ENCODE data around the gene LETM1. TPM values are rescaled to one million over a fixed set of nuclear protein-coding genes. Genes with fewer than 3 reads are reported as not detected.

The LETM1 gene
- total and polyA plus RNA-seq, 2 experiments from 2014 or later: 19.0 to 42.3 TPM

- in situ Hi-C loops (cut with MboI): loop anchor here (5.0 kb wide), 1 partner anchor 68 kb away; no protein-coding TSS in a partner anchor
Observed at GRCh38 chr4:1810765-1811164, 45.2 kb downstream of the LETM1 start.

GRCh38 chr4:1809754-1810502 is 46.0 kb downstream of the LETM1 start:
- Histone ChIP-seq H3K4me2 (ENCODE audit: unreplicated experiment) (no peak overlapping the region), H4K20me1 (ENCODE audit: insufficient read depth) (no peaks in the 10 kb centered on the region), H3K9me2 (ENCODE audit: insufficient read depth) (no peaks in the 10 kb centered on the region), H3K79me2 (ENCODE audit: insufficient read depth) (no peaks in the 10 kb centered on the region), H3K9ac (no peak overlapping the region), H3K36me3 (ENCODE audit: low read depth) (no peaks in the 10 kb centered on the region), H3K27me3 (replicated peaks; ENCODE audit: insufficient read depth) (no peaks in the 10 kb centered on the region), H3K4me1 (ENCODE audit: insufficient read depth) (no peaks in the 10 kb centered on the region), H2AFZ (no peak overlapping the region), H3F3A (ENCODE audit: insufficient read depth) (no peaks in the 10 kb centered on the region), H3K4me3 (no peak overlapping the region), H3K9me3 (ENCODE audit: low read depth) (no peaks in the 10 kb centered on the region), H3K27ac (no peak overlapping the region)
- in situ Hi-C loops (cut with MboI): loop anchor here (5.0 kb wide), 1 partner anchor 68 kb away; no protein-coding TSS in a partner anchor
- TF ChIP-seq EZH2phosphoT487 (IDR thresholded peaks at IDR 0.05; ENCODE audit: insufficient read depth, low read depth) (no peak), EZH2 (IDR thresholded peaks at IDR 0.05; ENCODE audit: insufficient read depth, poor library complexity, severe bottlenecking) (no peak)
- WGBS, 2 experiments (ENCODE audit: low coverage in 1 of 2, low lambda C conversion rate in 2 of 2, missing lambda C conversion rate in 2 of 2): 16 to 21% methylated on average over 15 of the region's 15 CpGs
- DNase-seq: peak; percentile 71

More at GRCh38 chr4:1810765-1811164, 45.2 kb downstream of the LETM1 start:
- H3K36me3 ChIP-seq (ENCODE audit: low read depth): no peaks in the 10 kb centered on the region; the same call in 1 of the 2 replicates
- TF ChIP-seq EZH2phosphoT487 (IDR thresholded peaks at IDR 0.05; ENCODE audit: insufficient read depth, low read depth) (no peak), EZH2 (IDR thresholded peaks at IDR 0.05; ENCODE audit: insufficient read depth, poor library complexity, severe bottlenecking) (no peak)
- WGBS, 2 experiments (ENCODE audit: low coverage in 1 of 2, low lambda C conversion rate in 2 of 2, missing lambda C conversion rate in 2 of 2): 81 to 89% methylated on average over 10 of the region's 10 CpGs
- no peak overlapping the region for H3K4me3 ChIP-seq
- H2AFZ ChIP-seq: no peak overlapping the region
- H3K27me3 ChIP-seq (replicated peaks; ENCODE audit: insufficient read depth): no peaks in the 10 kb centered on the region
- no peak overlapping the region for H3K27ac ChIP-seq
- no peaks in the 10 kb centered on the region for H3K4me1 ChIP-seq (ENCODE audit: insufficient read depth)
- H3K9me2 ChIP-seq (ENCODE audit: insufficient read depth): no peaks in the 10 kb centered on the region
- no peaks in the 10 kb centered on the region for H3K79me2 ChIP-seq (ENCODE audit: insufficient read depth)
- no peak for DNase-seq
- no peak overlapping the region for H3K9ac ChIP-seq
- H4K20me1 ChIP-seq (ENCODE audit: insufficient read depth): no peaks in the 10 kb centered on the region
- H3F3A ChIP-seq (ENCODE audit: insufficient read depth): no peaks in the 10 kb centered on the region
- no peaks in the 10 kb centered on the region for H3K9me3 ChIP-seq (ENCODE audit: low read depth)
- no peak overlapping the region for H3K4me2 ChIP-seq (ENCODE audit: unreplicated experiment)

GRCh38 chr4:1808851-1809753 is 46.9 kb downstream of the LETM1 start:
- Histone ChIP-seq H3K36me3 (ENCODE audit: low read depth) (no peaks in the 10 kb centered on the region), H3K79me2 (ENCODE audit: insufficient read depth) (no peaks in the 10 kb centered on the region), H2AFZ (no peak overlapping the region), H3K27ac (no peak overlapping the region), H4K20me1 (ENCODE audit: insufficient read depth) (no peaks in the 10 kb centered on the region), H3K27me3 (replicated peaks; ENCODE audit: insufficient read depth) (no peaks in the 10 kb centered on the region), H3K4me2 (ENCODE audit: unreplicated experiment) (no peak overlapping the region), H3F3A (ENCODE audit: insufficient read depth) (no peaks in the 10 kb centered on the region), H3K4me1 (ENCODE audit: insufficient read depth) (no peaks in the 10 kb centered on the region), H3K9me2 (ENCODE audit: insufficient read depth) (no peaks in the 10 kb centered on the region), H3K9me3 (ENCODE audit: low read depth) (no peaks in the 10 kb centered on the region), H3K9ac (no peak overlapping the region), H3K4me3 (no peak overlapping the region)
- DNase-seq: no peak
- no peak for TF ChIP-seq EZH2 (IDR thresholded peaks at IDR 0.05; ENCODE audit: insufficient read depth, poor library complexity, severe bottlenecking)
- TF ChIP-seq EZH2phosphoT487 (IDR thresholded peaks at IDR 0.05; ENCODE audit: insufficient read depth, low read depth): no peak
- in situ Hi-C loops (cut with MboI): no loop called here
- 73 to 86% methylated on average over 9 to 11 of the region's 11 CpGs for WGBS, 2 experiments (ENCODE audit: low coverage in 1 of 2, low lambda C conversion rate in 2 of 2, missing lambda C conversion rate in 2 of 2)

GRCh38 chr4:1808396-1808795 is 47.6 kb downstream of the LETM1 start:
- Histone ChIP-seq H2AFZ (no peak overlapping the region), H3K27ac (no peak overlapping the region), H3K4me1 (ENCODE audit: insufficient read depth) (no peaks in the 10 kb centered on the region), H3F3A (ENCODE audit: insufficient read depth) (no peaks in the 10 kb centered on the region), H3K4me2 (ENCODE audit: unreplicated experiment) (no peak overlapping the region), H3K9ac (no peak overlapping the region), H3K9me2 (ENCODE audit: insufficient read depth) (no peaks in the 10 kb centered on the region), H4K20me1 (ENCODE audit: insufficient read depth) (no peaks in the 10 kb centered on the region), H3K27me3 (replicated peaks; ENCODE audit: insufficient read depth) (no peaks in the 10 kb centered on the region), H3K79me2 (ENCODE audit: insufficient read depth) (no peaks in the 10 kb centered on the region), H3K9me3 (ENCODE audit: low read depth) (no peaks in the 10 kb centered on the region), H3K36me3 (ENCODE audit: low read depth) (no peaks in the 10 kb centered on the region), H3K4me3 (no peak overlapping the region)
- no peak for DNase-seq
- no peak for TF ChIP-seq EZH2 (IDR thresholded peaks at IDR 0.05; ENCODE audit: insufficient read depth, poor library complexity, severe bottlenecking)
- TF ChIP-seq EZH2phosphoT487 (IDR thresholded peaks at IDR 0.05; ENCODE audit: insufficient read depth, low read depth): no peak
- 71 to 79% methylated on average over 6 of the region's 6 CpGs for WGBS, 2 experiments (ENCODE audit: low coverage in 1 of 2, low lambda C conversion rate in 2 of 2, missing lambda C conversion rate in 2 of 2)
- in situ Hi-C loops (cut with MboI): no loop called here
